T-helper 17 cell (primary cell): ENCODE results near the gene BEST1. TPM values are rescaled to one million over a fixed set of nuclear protein-coding genes. Genes with fewer than 3 reads are reported as not detected.

Experiments
- ATAC-seq: fragments of 150-1000 bp; cut with Tn5 transposase; 2 replicates; pipeline ENCODE4 v1.10.0; 2021; ENCODE audit warnings: mild to moderate bottlenecking, moderate library complexity
- DNase-seq, 3 donors: peaks; one replicate each; pipeline versions ENCODE4 v3.0.0 to v3.0.0-alpha.2; 2020 to 2021
- H3K9me3 ChIP-seq: one replicate; pipeline ENCODE4 v1.7.0; 2013; ENCODE audit warnings: low read length, mild to moderate bottlenecking; ENCODE audit not compliant: control insufficient read depth, poor library complexity, severe bottlenecking
- H3K27ac Mint-ChIP-seq: one replicate; pipeline ENCODE4 v1.8.0; 2022; ENCODE audit warnings: mild to moderate bottlenecking, moderate library complexity, mixed read lengths
- H3K27me3 Mint-ChIP-seq: one replicate; pipeline ENCODE4 v1.8.0; 2022; ENCODE audit warnings: mixed read lengths
- H3K36me3 Mint-ChIP-seq: one replicate; pipeline ENCODE4 v1.8.0; 2022; ENCODE audit warnings: low read depth, mixed read lengths
- H3K4me1 Mint-ChIP-seq: one replicate; pipeline ENCODE4 v1.8.0; 2022; ENCODE audit warnings: mild to moderate bottlenecking, mixed read lengths
- H3K4me3 Mint-ChIP-seq: one replicate; pipeline ENCODE4 v1.8.0; 2022; ENCODE audit warnings: mild to moderate bottlenecking, moderate library complexity, mixed read lengths
- total RNA-seq, 4 donors: library from RNA in 2 of 4; stranded (reverse) in 2 of 4; gene quantifications; one replicate each; pipeline ENCODE4 v1.2.3 and lab custom pipeline; 2022 to 2026

BEST1 gene
- total RNA-seq, 2 donors from 2014 or later: 0.26 to 0.35 TPM

DNA sequence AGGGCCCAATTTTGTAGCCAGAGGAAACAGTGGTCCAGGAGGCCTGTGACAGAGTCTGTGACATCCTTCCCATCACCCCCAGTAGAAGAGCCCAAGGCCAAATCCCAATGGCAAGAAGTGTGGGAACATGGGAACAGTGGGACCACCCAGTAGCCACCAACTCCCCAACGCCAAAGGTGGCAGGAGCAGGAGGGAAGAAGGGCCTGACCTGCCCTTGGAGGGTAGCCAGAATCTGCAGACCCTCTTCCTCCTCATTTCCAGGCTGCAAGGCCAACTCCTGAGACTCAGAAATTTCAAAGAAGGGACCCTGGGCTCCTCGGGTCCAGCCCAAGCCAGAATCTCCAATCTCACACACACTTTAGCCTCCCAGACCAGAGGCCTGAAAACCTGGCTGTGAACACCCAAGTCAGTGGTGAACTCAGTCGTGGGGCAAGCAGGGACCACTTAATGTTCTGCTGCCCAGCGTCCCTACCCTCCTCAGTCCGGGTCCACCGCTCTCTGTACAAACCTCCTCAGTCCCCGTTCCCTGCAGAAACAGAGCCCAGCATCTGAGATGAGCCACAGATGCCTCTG is 38.9 kb upstream of the BEST1 start:
- Mint-ChIP-seq H3K27ac (no peak overlapping the region), H3K27me3 (peaks cover 38% of the 10 kb centered on the region), H3K4me3 (no peak overlapping the region), H3K36me3 (no peaks in the 10 kb centered on the region), H3K4me1 (peaks cover 5% of the 10 kb centered on the region)
- ATAC-seq (no peak), DNase-seq (no peak)
- H3K9me3 ChIP-seq: no peaks in the 10 kb centered on the region

DNA sequence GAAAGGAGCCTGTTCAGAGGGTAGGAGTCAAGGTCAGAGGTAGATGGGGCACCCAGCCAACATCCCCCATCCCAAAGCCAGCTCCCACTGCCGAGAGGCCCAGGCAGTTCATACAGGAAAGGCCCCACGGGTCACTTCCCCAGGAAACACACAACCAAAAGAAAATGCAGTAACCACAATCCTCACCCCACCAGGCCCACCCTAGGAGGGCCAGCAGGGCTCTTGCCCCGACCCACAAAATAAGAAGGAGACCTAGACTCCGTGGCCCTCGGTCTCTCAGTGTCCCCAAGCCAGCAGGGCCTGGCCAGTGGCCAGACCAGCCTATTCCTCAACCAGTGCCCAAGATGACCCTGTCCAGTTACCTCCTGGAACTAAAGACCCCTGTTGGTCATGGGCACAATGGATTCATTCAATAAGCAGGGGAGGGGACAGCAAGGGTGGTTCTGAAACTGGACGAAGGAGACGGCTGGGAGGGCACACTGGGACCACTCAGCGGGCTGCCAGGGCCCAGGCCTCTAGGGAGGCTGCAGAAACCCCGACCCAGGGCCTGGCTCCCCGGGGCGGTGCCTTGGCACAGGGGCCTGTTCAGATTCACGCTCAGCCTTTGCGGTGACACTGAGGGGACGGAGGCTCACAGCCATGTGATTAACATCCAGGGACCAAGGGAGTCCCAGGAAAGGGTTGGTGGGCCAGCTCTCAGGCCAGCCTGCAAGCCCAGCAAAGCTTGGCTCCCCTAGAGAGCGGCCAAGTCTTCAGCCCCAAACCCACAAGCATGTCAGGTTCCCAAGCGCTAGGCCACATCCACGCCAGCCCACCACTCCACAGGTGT is 38.2 kb upstream of the BEST1 start:
- Mint-ChIP-seq H3K4me1 (peaks cover 5% of the 10 kb centered on the region), H3K4me3 (no peak overlapping the region), H3K36me3 (no peaks in the 10 kb centered on the region), H3K27me3 (peaks cover 43% of the 10 kb centered on the region), H3K27ac (no peak overlapping the region)
- no peaks in the 10 kb centered on the region for H3K9me3 ChIP-seq
- DNase-seq (no peak), ATAC-seq (no peak)

DNA sequence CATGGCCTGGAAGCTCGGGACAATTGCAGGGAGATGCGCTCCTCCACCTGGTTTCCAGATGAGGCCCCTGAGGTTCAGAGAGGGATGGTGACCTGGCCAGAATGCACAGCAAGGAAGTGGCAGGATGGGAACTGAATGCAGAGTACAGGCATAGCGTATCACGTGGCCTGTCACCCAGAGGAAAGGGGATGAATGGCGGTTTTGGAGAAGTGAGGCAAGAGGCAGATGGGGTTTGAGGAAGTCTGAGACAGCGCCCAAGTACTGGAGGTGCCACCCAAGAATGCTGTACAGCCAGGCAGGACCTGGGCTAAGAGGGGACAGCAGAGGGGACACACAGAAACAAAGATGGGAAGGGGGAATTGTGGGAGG is 37.6 kb upstream of the BEST1 start:
- DNase-seq (no peak), ATAC-seq (no peak)
- no peak overlapping the region for H3K4me3 Mint-ChIP-seq
- no peaks in the 10 kb centered on the region for H3K36me3 Mint-ChIP-seq
- H3K4me1 Mint-ChIP-seq: peaks cover 5% of the 10 kb centered on the region
- peaks cover 43% of the 10 kb centered on the region for H3K27me3 Mint-ChIP-seq
- H3K9me3 ChIP-seq: no peaks in the 10 kb centered on the region
- no peak overlapping the region for H3K27ac Mint-ChIP-seq

DNA sequence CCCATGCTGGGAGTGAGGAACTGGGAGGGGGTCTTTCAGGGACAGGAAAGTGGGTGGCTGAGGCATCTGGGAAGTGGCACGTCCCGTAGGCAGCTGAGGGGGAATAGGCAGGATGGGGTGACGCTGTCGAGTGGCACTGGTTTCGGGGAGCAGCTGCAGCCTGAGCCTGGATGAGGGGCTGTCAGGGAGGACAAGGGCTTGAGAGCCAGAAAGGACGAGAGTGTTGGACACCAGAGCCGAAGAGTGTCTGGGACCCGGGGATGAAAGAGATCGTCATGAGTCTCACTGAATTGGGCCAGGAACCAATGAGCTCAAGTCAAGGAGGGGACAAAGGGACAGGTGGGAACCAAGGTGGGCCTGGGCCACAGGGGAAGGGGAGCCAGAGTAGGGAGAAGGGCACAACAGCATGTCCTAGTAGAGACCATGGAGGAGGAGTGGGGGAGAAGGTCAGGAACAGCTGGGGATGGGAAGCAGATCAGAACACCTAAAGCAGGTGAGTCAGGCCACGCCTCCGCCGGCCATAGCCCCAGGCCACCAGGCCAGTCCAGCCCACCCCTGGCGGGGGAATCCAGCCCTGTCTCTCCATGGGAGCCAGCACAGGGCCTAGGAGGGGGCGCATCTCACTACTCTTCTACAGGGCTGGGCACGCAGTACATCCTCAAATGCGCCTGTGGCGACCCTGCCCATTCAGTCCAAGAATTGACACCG is 37.0 kb upstream of the BEST1 start:
- Mint-ChIP-seq H3K27ac (no peak overlapping the region), H3K4me3 (no peak overlapping the region), H3K4me1 (peaks cover 11% of the 10 kb centered on the region), H3K36me3 (peaks cover 2% of the 10 kb centered on the region), H3K27me3 (peaks cover 49% of the 10 kb centered on the region)
- no peaks in the 10 kb centered on the region for H3K9me3 ChIP-seq
- DNase-seq (no peak), ATAC-seq (no peak)

DNA sequence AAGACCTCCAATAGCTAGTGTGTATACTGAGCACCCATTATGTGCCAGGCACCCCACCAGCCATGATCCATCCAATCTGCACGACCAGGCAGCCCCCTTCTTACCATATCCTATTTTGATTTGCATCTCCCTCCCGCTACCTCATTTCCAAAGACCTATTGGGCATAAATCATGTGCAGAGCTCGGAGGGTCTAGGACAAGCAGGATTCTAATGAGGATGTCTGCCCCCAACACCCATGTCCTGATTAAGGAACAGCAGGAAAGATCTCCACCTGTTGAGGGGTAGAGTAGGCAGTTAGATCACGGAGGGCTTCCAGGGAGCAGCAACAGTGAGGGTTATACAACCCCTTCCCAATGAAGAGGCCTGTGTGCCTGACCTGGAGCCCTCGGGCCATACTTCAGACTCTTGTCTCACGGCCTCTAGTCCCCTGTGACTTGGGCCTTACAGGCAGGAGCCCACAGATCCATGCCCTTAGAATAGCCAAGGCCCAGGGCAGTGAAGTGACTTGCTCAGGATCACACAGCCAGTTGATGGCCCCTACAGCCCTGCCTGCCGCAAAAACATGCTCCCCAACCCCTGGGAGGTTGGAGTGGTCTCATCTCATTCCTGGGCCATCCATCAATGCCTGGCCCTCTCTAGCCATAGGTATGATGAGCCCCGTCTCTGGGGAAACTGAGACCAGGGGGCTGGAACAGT is 36.3 kb upstream of the BEST1 start:
- H3K36me3 Mint-ChIP-seq: peaks cover 5% of the 10 kb centered on the region
- H3K27ac Mint-ChIP-seq: no peak overlapping the region
- H3K27me3 Mint-ChIP-seq: peaks cover 56% of the 10 kb centered on the region
- H3K4me3 Mint-ChIP-seq: no peak overlapping the region
- no peak for ATAC-seq
- no peaks in the 10 kb centered on the region for H3K9me3 ChIP-seq
- no peak for DNase-seq
- H3K4me1 Mint-ChIP-seq: peaks cover 15% of the 10 kb centered on the region

DNA sequence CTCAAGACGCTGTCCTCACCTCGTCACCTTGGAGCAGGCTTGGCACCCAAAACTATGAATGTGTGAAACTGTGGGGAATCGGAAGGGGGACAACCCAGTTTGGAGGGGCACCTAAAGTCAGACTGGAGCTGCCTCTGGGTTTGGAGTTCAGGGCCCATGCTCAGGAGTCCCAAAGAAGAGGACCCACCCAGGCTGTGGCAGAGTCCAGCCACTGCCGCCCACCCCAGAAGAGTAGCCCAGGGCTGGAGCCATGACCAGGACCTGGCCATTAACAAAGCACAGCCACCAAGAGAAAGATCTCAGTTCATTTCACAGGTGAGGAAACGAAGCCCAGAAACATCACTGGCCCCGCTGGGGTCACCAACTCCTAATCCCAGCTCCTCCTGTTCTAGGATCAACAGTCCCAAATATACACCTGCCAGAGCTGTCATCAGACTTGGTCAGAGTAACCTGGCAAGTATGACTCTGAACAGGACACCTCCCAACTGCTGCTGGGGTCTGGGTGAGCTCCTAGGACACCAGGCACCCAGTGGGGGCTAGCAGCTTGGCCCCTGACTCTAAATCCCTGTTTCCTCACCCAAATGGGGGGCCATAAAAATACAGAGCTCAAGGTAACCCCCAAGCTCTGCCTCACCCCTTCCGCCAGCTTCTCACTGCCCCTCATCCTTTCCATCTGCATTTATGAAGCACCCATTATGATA is 35.5 kb upstream of the BEST1 start:
- Mint-ChIP-seq H3K4me3 (no peak overlapping the region), H3K27me3 (peaks cover 64% of the 10 kb centered on the region), H3K4me1 (peaks cover 15% of the 10 kb centered on the region), H3K27ac (no peak overlapping the region), H3K36me3 (peaks cover 5% of the 10 kb centered on the region)
- ATAC-seq (no peak), DNase-seq (no peak)
- H3K9me3 ChIP-seq: no peaks in the 10 kb centered on the region

DNA sequence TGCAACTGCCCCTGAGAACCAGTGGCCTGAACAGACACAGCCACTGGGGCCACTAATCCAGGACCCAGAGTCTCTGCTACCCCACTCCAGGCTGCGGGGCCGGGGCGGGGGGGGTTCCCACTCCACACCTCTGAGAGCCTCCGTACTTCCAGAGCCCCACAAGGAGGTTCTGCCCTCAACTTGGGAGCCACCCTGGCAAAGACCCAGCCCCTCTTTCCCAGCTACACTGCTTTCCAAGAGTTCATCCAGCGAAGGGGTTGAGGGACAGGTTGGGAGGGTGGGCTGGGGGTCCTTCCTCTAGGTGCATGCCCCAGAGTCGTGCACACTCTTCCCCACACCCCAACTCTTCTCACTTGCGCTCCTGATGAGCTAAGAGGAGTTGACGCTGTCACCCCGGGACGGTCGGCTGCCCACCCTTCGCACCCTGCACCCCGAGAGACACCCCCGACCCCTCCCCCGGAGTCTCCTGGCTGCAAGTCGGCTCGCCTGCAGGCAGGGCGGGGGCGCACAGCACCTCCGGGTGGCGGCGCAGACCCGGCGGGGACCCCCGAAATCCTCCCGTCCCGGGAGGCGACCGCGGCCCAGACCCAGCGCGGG is 33.3 kb upstream of the BEST1 start:
- peaks cover 17% of the 10 kb centered on the region for H3K4me1 Mint-ChIP-seq
- H3K27me3 Mint-ChIP-seq: peaks cover 75% of the 10 kb centered on the region
- peak; percentile 13 for ATAC-seq
- H3K36me3 Mint-ChIP-seq: peaks cover 7% of the 10 kb centered on the region
- DNase-seq: no peak
- peak overlapping the region; percentile 52 for H3K4me3 Mint-ChIP-seq
- no peak overlapping the region for H3K27ac Mint-ChIP-seq
- no peaks in the 10 kb centered on the region for H3K9me3 ChIP-seq

DNA sequence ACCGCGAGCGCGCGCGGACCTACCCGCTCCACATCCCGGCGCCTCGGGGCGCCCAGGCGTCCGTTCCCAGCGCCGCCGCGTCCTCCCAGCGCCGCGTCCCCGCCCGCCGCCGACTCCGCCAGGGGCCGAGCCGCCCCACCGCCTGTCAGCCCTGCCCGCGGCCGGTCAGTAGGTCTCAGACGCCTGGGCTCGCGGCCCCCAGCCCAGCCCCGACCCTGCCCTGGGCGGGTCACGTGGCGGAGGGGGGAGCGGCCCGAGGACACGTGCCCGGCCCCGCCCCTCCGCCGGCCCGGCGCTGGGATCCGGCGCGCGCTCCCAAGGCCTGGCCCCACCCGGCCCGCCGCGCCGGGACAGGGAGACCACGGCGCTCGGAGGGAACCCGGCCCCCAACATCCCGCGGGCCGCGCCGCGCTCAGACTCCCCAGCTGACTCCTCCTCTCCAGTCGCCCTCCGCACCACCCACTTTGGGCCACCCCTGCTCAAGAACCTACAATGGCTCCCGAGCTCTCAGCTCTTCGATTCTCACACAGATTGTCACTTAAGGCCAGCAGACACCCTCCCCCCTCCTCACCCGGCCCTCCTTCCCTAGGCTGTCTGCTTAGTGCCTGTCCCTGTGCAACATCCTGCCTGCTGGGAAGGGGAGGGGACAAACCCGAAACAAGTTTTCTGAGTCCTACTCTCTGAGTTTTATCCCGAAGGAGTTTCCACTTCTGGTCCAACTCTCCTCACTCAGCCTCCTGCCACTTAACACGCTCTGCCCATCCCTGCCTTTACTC is 32.6 kb upstream of the BEST1 start, which contains the start of gene RAB3IL1:
TSS of gene RAB3IL1 (minus strand) at position 233 of the 776 bp plus-strand sequence. CDS start at position 34, 199 bp downstream.
- no peaks in the 10 kb centered on the region for H3K9me3 ChIP-seq
- ATAC-seq (peak; percentile 49), DNase-seq (no peak)
- Mint-ChIP-seq H3K27me3 (peaks cover 74% of the 10 kb centered on the region), H3K4me3 (peak within 1 kb of the TSS; percentile 87), H3K27ac (peak within 1 kb of the TSS; percentile 34), H3K36me3 (peaks cover 7% of the 10 kb centered on the region), H3K4me1 (peaks cover 16% of the 10 kb centered on the region)

DNA sequence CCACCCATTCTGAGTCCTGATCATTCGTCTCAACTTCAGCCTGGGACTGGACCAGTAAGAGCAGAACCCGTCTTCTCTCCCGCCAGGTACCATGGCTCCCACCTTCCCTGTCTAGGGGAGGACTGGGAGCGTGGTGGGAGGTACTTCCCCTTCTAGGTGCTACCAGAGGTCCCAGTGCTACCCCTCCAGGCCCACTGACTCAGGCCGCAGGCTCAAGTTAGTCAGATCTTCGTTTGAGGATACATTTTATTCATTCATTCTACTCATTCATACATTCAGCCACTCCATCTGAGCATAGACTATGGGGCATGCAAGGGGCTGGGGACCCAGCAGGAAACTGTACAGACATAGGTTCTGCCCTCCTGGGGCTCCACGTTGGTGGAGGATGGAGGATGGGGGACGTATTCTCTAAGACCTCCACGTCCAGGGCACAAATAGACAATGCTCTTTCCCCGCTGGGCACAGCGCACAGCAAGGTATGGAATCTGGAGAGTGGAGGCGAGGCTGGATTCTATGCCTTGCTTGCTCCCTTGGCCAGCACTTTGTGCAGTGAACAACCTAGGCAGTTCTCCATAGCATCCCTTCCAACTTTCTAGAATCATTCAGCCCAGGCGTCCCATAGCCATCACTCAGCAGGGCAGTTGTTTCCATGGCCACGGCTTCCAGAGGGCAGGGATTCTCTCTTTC is 31.8 kb upstream of the BEST1 start:
- Mint-ChIP-seq H3K27me3 (peaks cover 66% of the 10 kb centered on the region), H3K27ac (no peak overlapping the region), H3K4me1 (peaks cover 14% of the 10 kb centered on the region), H3K4me3 (peak overlapping the region; percentile 87), H3K36me3 (peaks cover 7% of the 10 kb centered on the region)
- no peak for ATAC-seq
- DNase-seq: no peak
- H3K9me3 ChIP-seq: no peaks in the 10 kb centered on the region

DNA sequence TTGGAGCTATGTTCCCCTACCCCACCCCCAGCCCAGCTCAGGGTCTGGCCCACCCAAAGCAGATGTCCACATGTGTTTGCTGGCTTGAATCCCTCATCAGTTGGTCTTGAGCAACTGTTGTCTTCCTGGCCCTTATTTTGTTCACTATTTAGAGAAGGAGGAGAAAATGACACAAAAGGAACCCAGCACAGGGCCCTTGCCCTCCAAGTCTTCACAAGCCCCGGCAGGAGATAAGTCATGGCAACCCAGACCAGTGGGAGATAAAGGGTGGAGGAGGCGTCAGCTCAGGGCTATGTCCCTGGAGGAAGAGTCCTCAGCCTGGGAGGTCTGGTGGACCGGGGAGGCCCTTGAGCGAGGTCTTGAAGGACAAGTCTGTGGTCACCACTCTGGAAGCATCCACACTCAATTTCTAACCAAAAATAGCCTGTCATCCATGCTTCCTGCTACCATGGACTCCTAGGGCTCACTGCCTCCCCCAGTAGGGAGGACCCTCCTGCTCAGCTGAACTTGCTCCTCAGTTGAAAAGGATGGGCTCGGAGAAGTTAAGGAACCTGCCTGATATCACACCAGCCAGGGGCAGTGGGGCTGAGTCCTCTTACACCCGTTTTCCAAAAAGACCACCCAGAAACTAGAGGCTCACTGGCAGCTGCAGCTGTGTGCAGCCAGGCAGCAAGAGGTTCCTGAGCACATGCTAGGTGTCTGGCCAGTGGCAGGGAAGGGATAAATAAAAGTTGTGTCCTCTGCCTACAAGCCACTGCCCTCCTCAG is 31.0 kb upstream of the BEST1 start:
- no peaks in the 10 kb centered on the region for H3K9me3 ChIP-seq
- ATAC-seq (no peak), DNase-seq (no peak)
- Mint-ChIP-seq H3K4me1 (peaks cover 14% of the 10 kb centered on the region), H3K36me3 (peaks cover 7% of the 10 kb centered on the region), H3K27ac (no peak overlapping the region), H3K27me3 (peaks cover 62% of the 10 kb centered on the region), H3K4me3 (no peak overlapping the region)
